BLaER1 treated with 17β-estradiol and CSF1 and Interleukin-3, amounts not matched to agents 10 nM and 100 nM (cell line): Measurements from ENCODE around the gene ERI2.

Experiments
- H3K27ac ChIP-seq, 11 experiments: shearing (Covaris generic); formaldehyde crosslinking; 2 replicates each; pipeline ENCODE4 v1.8.1; 2022
- H3K27me3 ChIP-seq, 11 experiments: shearing (Covaris generic); formaldehyde crosslinking; 2 replicates each; pipeline ENCODE4 v1.8.1; 2022
- H3K36me3 ChIP-seq, 11 experiments: shearing (Covaris generic); formaldehyde crosslinking; 2 replicates each; pipeline ENCODE4 v1.8.1; 2022
- H3K4me1 ChIP-seq, 10 experiments: shearing (Covaris generic); formaldehyde crosslinking; 2 replicates each; pipeline ENCODE4 v1.8.1; 2022
- H3K4me2 ChIP-seq, 11 experiments: shearing (Covaris generic); formaldehyde crosslinking; 2 replicates each; pipeline ENCODE4 v1.8.1; 2022
- H3K4me3 ChIP-seq, 10 experiments: shearing (Covaris generic); formaldehyde crosslinking; 2 replicates each; pipeline ENCODE4 v1.8.1; 2022
- H3K9ac ChIP-seq, 11 experiments: shearing (Covaris generic); formaldehyde crosslinking; 2 replicates each; pipeline ENCODE4 v1.8.1; 2022
- H3K9me3 ChIP-seq, 11 experiments: shearing (Covaris generic); formaldehyde crosslinking; replicated peaks in 1 of 11; 2 replicates each; pipeline ENCODE4 v1.8.1; 2022
- H4K20me1 ChIP-seq, 11 experiments: shearing (Covaris generic); formaldehyde crosslinking; 2 replicates each; pipeline ENCODE4 v1.8.1; 2022
- Cebpa-rat ChIP-seq, 11 experiments: shearing (Covaris generic); IDR thresholded peaks; 2 replicates each; pipeline ENCODE4 v1.8.1; 2022

The ERI2 gene

GRCh38 chr16:20833086-20833485 lies 26.8 kb upstream of the ERI2 start:
- Histone ChIP-seq H3K27me3 (no peaks in the 10 kb centered on the region), H3K9ac (no peak overlapping the region), H3K4me1 (peaks cover 0 to 5% (median 0%) of the 10 kb centered on the region in 10 experiments; a peak in 6 of 20 replicates), H4K20me1 (no peaks in the 10 kb centered on the region), H3K4me3 (no peak overlapping the region), H3K4me2 (no peak overlapping the region), H3K27ac (no peak overlapping the region), H3K9me3 (peaks cover 18 to 33% (median 25%) of the 10 kb centered on the region in 11 experiments), H3K36me3 (no peaks in the 10 kb centered on the region)
- TF ChIP-seq Cebpa-rat (IDR thresholded peaks at IDR 0.05) = no peak

DNA sequence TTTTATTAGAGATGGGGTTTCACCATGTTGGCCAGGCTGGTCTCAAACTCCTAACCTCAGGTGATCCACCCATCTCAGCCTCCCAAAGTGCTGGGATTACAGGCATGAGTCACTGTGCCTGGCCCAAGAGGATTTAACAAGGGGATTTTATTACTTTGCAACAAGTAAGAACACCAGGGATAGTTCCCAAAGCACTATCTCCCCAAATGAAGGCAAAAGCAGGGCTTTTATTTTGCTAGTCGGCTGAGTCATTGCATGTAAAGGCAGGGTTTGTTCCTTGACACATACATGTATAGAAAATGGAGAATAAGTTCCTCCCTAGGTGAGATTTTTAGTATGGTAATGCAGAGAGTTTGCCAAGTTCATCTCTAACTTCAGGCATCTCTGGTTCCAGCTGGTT lies 24.1 kb upstream of the ERI2 start:
- no peaks in the 10 kb centered on the region for H3K4me1 ChIP-seq
- no peak overlapping the region for H3K4me2 ChIP-seq
- no peak overlapping the region for H3K9ac ChIP-seq
- H3K27ac ChIP-seq = no peak overlapping the region
- no peaks in the 10 kb centered on the region for H4K20me1 ChIP-seq
- H3K27me3 ChIP-seq = no peaks in the 10 kb centered on the region
- peaks cover 2 to 14% (median 6%) of the 10 kb centered on the region in 11 experiments; a peak in 10 of 22 replicates for H3K9me3 ChIP-seq
- TF ChIP-seq Cebpa-rat (IDR thresholded peaks at IDR 0.05) = no peak
- H3K4me3 ChIP-seq = no peak overlapping the region
- H3K36me3 ChIP-seq = no peaks in the 10 kb centered on the region

- no peak overlapping the region for H3K27ac ChIP-seq
- no peak for TF ChIP-seq Cebpa-rat (IDR thresholded peaks at IDR 0.05)
- no peaks in the 10 kb centered on the region for H4K20me1 ChIP-seq
- H3K4me3 ChIP-seq = no peak overlapping the region
- no peaks in the 10 kb centered on the region for H3K27me3 ChIP-seq
- no peak overlapping the region for H3K9ac ChIP-seq
- peaks cover 0 to 6% (median 0%) of the 10 kb centered on the region in 11 experiments; a peak in 5 of 22 replicates for H3K9me3 ChIP-seq
- H3K4me2 ChIP-seq = no peak overlapping the region
- H3K4me1 ChIP-seq = no peaks in the 10 kb centered on the region
- H3K36me3 ChIP-seq = no peaks in the 10 kb centered on the region
Observed at GRCh38 chr16:20829536-20829935, 23.3 kb upstream of the ERI2 start.

GRCh38 chr16:20826039-20826566 lies 19.8 kb upstream of the ERI2 start:
- no peak overlapping the region for H3K4me2 ChIP-seq
- no peaks in the 10 kb centered on the region for H3K36me3 ChIP-seq
- H3K27ac ChIP-seq = no peak overlapping the region

GRCh38 chr16:20822521-20823325 lies 16.5 kb upstream of the ERI2 start:
- H3K36me3 ChIP-seq = no peaks in the 10 kb centered on the region

More at GRCh38 chr16:20826039-20826566, 19.8 kb upstream of the ERI2 start:
- Histone ChIP-seq H3K4me3 (no peak overlapping the region), H4K20me1 (no peaks in the 10 kb centered on the region), H3K27me3 (no peaks in the 10 kb centered on the region), H3K4me1 (peaks cover 12 to 18% (median 15%) of the 10 kb centered on the region in 10 experiments), H3K9me3 (peaks cover 0 to 5% (median 0%) of the 10 kb centered on the region in 11 experiments; a peak in 2 of 22 replicates), H3K9ac (no peak overlapping the region)
- TF ChIP-seq Cebpa-rat (IDR thresholded peaks at IDR 0.05) = no peak

DNA sequence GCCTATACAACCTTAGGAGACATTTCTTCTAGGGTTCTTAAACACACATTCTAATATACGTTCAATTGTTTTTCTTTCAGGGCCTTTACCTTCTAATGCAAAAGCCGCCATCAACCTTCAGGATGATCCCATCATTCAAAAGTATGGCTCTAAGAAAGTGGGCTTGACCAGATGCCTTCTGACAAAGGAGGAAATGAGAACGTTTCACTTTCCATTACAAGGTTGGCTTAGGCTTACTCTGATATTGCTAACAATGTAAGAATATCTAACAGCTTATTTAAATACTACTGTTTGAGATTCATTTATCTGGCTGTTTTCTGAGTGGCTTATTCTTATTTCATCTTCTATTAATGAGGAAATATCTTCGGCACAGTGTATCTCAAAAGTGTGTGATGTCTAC lies 15.4 kb upstream of the ERI2 start:
- Histone ChIP-seq H4K20me1 (no peaks in the 10 kb centered on the region), H3K9ac (no peak overlapping the region), H3K27me3 (no peaks in the 10 kb centered on the region), H3K36me3 (no peaks in the 10 kb centered on the region), H3K9me3 (peaks cover 0 to 5% (median 0%) of the 10 kb centered on the region in 11 experiments; a peak in 3 of 22 replicates), H3K4me1 (peaks cover 12 to 18% (median 15%) of the 10 kb centered on the region in 10 experiments), H3K4me3 (no peak overlapping the region), H3K4me2 (peak overlapping the region in 6 of 11 experiments; percentile 47 to 82 (median 68); a peak in 9 of 22 replicates), H3K27ac (peak overlapping the region in 2 of 11 experiments; percentile 42 to 45; a peak in 3 of 22 replicates)
- TF ChIP-seq Cebpa-rat (IDR thresholded peaks at IDR 0.05) = no peak

More at GRCh38 chr16:20822521-20823325, 16.5 kb upstream of the ERI2 start:
- H3K9ac ChIP-seq = no peak overlapping the region
- no peak overlapping the region for H3K4me3 ChIP-seq
- H3K4me1 ChIP-seq = peaks cover 12 to 18% (median 15%) of the 10 kb centered on the region in 10 experiments
- H4K20me1 ChIP-seq = no peaks in the 10 kb centered on the region
- peak overlapping the region; percentile 47 to 82 (median 54); a peak in 21 of 22 replicates for H3K4me2 ChIP-seq
- H3K27me3 ChIP-seq = no peaks in the 10 kb centered on the region
- H3K27ac ChIP-seq = peak overlapping the region in 5 of 11 experiments; percentile 7 to 45 (median 30); a peak in 6 of 22 replicates
- peaks cover 0 to 5% (median 0%) of the 10 kb centered on the region in 11 experiments; a peak in 3 of 22 replicates for H3K9me3 ChIP-seq
- no peak for TF ChIP-seq Cebpa-rat (IDR thresholded peaks at IDR 0.05)

GRCh38 chr16:20818929-20819585 lies 12.8 kb upstream of the ERI2 start:
- H3K4me2 ChIP-seq = no peak overlapping the region

DNA sequence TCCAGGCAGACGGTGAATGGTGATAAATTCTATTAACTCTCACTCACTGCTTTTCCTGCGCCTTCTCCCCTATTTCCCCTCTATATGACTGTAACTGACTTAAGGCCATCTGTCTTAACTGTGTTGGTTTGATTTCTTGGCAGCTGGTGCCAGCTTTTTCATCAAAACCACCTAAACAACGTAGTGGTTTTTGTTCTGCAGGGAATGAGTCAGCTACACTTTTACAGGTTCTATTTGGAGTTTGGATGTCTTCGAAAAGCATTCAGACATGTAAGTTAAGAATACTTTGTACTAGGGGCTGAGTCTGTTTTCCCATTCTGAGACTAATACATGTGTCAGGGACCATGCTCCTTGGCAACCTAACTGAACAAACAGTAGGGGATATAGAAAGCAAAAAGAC lies 8.5 kb upstream of the ERI2 start:
- Histone ChIP-seq H3K9me3 (no peaks in the 10 kb centered on the region), H3K36me3 (no peaks in the 10 kb centered on the region), H4K20me1 (no peaks in the 10 kb centered on the region), H3K27ac (no peak overlapping the region), H3K9ac (no peak overlapping the region), H3K4me3 (no peak overlapping the region), H3K4me1 (no peaks in the 10 kb centered on the region), H3K4me2 (no peak overlapping the region), H3K27me3 (no peaks in the 10 kb centered on the region)
- TF ChIP-seq Cebpa-rat (IDR thresholded peaks at IDR 0.05) = no peak

More at GRCh38 chr16:20818929-20819585, 12.8 kb upstream of the ERI2 start:
- no peaks in the 10 kb centered on the region for H3K36me3 ChIP-seq
- H3K27ac ChIP-seq = no peak overlapping the region
- H3K4me3 ChIP-seq = no peak overlapping the region
- peaks cover 12 to 18% (median 15%) of the 10 kb centered on the region in 10 experiments for H3K4me1 ChIP-seq
- H3K9ac ChIP-seq = no peak overlapping the region
- no peaks in the 10 kb centered on the region for H4K20me1 ChIP-seq
- TF ChIP-seq Cebpa-rat (IDR thresholded peaks at IDR 0.05) = no peak
- no peaks in the 10 kb centered on the region for H3K27me3 ChIP-seq
- H3K9me3 ChIP-seq = peaks cover 0 to 5% (median 0%) of the 10 kb centered on the region in 11 experiments; a peak in 3 of 22 replicates

DNA sequence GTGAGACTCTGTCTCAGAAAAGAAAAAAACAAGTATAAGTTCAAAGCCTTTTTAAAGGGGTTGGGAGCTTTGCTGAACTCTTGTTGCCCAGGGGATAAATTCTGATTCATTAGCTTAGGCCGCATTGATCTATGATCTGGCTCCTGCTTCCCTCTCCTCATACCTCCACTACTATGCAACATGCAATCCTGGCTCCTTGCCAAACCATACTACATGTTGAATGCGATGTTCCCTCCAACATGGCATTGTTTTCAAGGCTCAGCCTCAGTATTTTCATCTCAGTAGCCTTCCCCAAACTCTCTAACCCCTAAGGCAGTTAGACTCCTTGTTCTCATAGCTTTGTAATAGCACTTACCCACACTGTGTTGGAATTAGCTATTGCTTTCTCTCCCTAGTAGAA lies 6.2 kb upstream of the ERI2 start:
- peaks cover 0 to under 1% (median 0%) of the 10 kb centered on the region in 11 experiments; a peak in 2 of 22 replicates for H3K9me3 ChIP-seq
- no peak overlapping the region for H3K4me2 ChIP-seq
- no peak overlapping the region for H3K4me3 ChIP-seq
- no peaks in the 10 kb centered on the region for H3K36me3 ChIP-seq
- no peak for TF ChIP-seq Cebpa-rat (IDR thresholded peaks at IDR 0.05)
- H3K4me1 ChIP-seq = no peaks in the 10 kb centered on the region
- no peaks in the 10 kb centered on the region for H4K20me1 ChIP-seq
- no peak overlapping the region for H3K9ac ChIP-seq
- H3K27ac ChIP-seq = no peak overlapping the region
- H3K27me3 ChIP-seq = peaks cover 3 to 9% (median 6%) of the 10 kb centered on the region in 11 experiments; a peak in 20 of 22 replicates
